HG03097 (cell line): ENCODE measurements around the gene UBASH3A.
A peak's percentile ranks its signal among the peaks of the same experiment; 100 is the strongest.
"Not testable (repeated sequence)": the region's sequence is repeated elsewhere in the genome, so short reads cannot be mapped to it uniquely, and the experiment has no call there.

Source experiments
- ATAC-seq: cut with Tn5 transposase; IDR thresholded peaks from one replicate; pipeline ENCODE4 v1.9.1; 2021; ENCODE audit not compliant: unreplicated experiment, low FRiP score

UBASH3A gene

GRCh38 chr21:42461881-42462877 is 58.5 kb downstream of the UBASH3A start:
- no peak for ATAC-seq

- no peak for ATAC-seq
Observed at GRCh38 chr21:42463861-42464515, 60.3 kb downstream of the UBASH3A start.

GRCh38 chr21:42465008-42465802 is 61.5 kb downstream of the UBASH3A start:
- ATAC-seq = peak; percentile 26

GRCh38 chr21:42465803-42466127 is 62.1 kb downstream of the UBASH3A start:
- ATAC-seq = no peak

- ATAC-seq = no peak
Observed at GRCh38 chr21:42466700-42467099, 63.0 kb downstream of the UBASH3A start.

- ATAC-seq = no peak
Observed at GRCh38 chr21:42467140-42467983, 63.7 kb downstream of the UBASH3A start.

GRCh38 chr21:42468491-42469131 is 64.9 kb downstream of the UBASH3A start:
- ATAC-seq = no peak

GRCh38 chr21:42469272-42469671 is 65.6 kb downstream of the UBASH3A start:
- ATAC-seq = no peak

- not testable (repeated sequence) for ATAC-seq
Observed at GRCh38 chr21:42469726-42470125, 66.0 kb downstream of the UBASH3A start.

- no peak for ATAC-seq
Observed at GRCh38 chr21:42471206-42471605, 67.5 kb downstream of the UBASH3A start.

- ATAC-seq = no peak
Observed at GRCh38 chr21:42471716-42472330, 68.1 kb downstream of the UBASH3A start.

- no peak for ATAC-seq
Observed at GRCh38 chr21:42472521-42472920, 68.8 kb downstream of the UBASH3A start.

- no peak for ATAC-seq
Observed at GRCh38 chr21:42473498-42474042, 69.9 kb downstream of the UBASH3A start.

GRCh38 chr21:42474043-42474831 is 70.5 kb downstream of the UBASH3A start:
- no peak for ATAC-seq

GRCh38 chr21:42475036-42475435 is 71.3 kb downstream of the UBASH3A start:
- no peak for ATAC-seq

- no peak for ATAC-seq
Observed at GRCh38 chr21:42475526-42476387, 72.1 kb downstream of the UBASH3A start.
